ENCODE data around the gene DAP.
"Not testable (repeated sequence)": the region's sequence is repeated elsewhere in the genome, so short reads cannot be mapped to it uniquely, and the experiment has no call there.

The DAP gene

DNA sequence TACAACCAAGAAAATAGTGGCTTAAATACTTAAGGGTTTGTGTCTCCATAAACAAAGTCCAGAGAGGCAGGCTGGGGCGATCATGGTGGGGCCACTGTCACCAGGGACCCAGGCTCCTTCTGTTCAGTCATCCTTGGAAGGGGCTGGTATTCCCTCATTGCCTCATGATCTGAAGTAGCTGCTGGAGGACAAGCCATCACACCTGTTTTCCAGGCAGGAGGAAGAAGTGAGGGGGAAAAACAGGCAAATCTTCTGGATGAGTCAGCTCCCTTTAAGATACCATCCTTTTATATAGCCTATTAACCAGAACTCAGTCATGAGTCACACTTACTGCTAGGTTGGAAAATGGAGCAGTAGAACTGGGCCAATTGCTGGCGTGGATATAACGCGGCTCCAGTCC is 92.3 kb downstream of the DAP start:
- no peak for DNase-seq

DNA sequence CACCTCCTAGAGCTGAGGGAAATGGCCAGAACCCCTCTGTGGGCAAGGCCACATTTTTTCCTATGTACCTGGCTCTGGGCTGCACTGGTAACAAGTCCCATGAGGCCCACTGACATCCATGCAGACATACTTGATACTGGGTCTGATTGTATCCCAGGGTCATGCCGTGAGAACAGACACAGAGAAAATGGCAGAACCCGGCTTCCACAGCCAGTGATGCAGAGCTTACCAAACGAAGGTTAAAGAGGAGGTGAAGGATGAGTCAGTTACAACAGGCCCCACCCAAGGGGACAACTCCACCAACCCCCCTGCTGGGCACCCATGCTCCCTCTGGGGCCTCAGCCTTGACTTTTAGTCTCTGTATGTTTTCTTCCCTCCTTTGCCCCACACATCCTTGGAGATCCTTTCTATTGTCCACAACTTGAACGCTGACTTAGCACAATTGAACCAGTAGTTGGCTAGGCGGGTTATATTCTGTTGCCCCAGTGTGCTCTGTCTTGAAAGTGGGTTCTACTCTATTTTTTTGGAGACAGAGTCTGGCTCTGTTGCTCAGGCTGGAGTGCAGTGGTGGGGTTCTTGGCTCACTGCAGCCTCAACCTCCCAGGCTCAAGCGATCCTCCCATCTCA is 93.5 kb downstream of the DAP start:
- no peak for DNase-seq

DNA sequence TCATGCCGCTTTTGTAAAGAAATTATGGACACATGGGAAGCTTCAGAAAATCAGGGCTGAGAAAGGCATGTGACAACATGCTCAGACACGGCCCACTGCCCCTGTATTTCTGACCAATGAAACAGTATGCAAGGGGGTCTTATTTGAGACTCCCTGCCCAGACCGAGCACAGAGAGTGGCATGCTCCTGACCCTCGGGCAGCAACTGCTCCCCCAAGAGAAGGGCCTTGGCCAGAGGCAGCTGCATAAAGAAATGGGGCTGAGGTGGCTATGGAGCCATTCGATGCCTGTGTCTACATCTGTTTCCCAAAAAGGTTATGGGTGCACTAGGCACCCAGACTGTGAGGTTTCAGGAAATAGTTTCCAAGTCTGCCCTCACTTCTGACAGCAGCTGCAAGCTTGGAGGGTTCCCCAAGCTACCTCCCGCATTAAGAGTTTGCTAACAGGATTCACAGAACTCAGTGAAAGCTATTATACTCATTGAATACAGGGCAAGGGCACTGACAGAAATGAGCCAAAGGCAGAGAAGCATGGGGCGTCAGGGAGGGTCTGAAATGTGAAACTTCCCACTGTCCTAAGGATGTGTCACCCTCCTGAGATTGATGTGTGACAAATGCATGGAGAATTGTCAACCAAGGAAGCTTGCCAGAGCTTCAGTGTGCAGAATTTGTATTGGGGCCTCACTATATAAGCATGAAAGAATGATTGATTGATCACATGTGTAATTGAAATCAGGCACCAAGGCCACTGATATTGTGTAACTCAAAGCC is 94.3 kb downstream of the DAP start:
- DNase-seq: no peak

DNA sequence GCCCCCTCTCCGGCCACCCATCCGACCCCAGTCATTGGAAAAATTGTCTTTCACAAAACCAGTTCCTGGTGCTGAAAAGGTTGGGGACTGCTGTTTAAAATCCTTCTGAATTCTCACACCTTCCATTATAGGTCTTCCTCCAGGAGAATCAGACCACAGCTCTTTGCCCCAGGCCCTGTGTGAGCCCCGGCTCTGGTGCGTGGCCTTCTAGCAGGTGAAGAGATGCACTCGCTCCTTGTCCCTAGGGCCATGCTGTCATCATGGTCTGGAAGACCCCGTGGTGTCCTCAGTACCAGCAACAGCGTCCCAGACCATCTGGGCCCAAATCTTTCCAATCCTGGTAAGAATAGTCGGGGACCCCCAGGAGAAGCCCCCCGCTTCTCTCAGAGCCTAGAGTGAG is 95.2 kb downstream of the DAP start:
- DNase-seq: no peak

DNA sequence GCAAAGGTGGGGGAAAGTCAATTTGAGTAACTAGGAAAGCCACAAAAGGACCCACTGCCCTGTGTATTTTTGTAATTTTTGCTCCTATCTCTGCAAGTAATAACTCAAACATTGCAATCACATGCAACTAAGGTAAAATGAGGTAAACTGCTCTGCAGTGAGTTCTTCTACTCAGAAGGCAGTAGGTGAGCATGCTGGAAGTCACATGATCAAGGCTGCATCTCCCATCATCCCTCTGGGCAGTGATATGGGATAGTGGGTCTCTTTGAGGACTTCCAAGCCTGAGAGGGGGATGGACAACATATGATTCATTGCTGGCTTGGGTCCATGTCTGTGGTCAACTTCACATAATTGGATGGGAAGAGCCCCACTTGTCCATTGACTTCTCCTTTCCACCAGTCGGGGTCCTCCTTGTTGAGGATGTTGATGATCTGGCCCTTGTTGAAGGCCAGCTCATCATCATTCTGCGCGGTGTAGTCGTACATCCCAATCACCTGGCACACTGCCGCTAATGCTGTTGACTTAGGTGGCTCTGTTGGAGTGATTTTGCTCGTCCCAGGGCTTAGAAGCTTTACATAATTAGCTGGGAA is 96.8 kb downstream of the DAP start:
- DNase-seq: not testable (repeated sequence)

DNA sequence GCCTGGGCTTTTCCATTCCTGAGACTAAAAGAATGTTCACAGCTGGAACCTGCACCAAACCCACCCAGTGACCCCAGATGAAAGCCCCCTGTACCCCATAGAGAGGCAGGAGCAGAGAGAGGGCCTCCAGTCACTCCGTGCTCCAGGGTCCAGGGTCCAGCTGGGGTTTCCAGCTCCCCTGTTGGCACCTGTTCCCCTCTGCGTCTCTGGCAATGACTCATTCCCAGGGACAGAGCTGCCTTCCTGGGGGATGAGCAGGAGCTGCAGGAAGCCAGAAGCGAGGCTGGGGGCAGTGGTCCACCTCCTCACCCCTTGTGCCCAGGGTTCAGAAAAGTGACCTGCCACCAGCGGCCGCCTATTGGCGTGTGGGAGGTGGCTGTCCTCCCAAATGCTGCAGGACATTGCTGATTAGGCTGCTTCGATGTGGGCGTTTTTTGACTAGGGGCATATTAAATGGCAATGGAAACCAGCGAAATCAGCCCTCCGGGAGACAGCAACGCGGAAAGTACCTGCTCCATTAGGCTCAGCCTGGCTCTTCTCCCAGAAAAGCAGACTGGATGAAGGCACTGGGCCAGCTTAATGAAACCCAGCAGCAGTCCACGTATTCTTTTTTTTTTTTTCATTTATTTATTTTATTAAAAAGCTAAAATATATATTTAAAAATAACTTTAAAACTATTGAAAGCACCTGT is 97.4 kb downstream of the DAP start:
- DNase-seq: no peak

DNA sequence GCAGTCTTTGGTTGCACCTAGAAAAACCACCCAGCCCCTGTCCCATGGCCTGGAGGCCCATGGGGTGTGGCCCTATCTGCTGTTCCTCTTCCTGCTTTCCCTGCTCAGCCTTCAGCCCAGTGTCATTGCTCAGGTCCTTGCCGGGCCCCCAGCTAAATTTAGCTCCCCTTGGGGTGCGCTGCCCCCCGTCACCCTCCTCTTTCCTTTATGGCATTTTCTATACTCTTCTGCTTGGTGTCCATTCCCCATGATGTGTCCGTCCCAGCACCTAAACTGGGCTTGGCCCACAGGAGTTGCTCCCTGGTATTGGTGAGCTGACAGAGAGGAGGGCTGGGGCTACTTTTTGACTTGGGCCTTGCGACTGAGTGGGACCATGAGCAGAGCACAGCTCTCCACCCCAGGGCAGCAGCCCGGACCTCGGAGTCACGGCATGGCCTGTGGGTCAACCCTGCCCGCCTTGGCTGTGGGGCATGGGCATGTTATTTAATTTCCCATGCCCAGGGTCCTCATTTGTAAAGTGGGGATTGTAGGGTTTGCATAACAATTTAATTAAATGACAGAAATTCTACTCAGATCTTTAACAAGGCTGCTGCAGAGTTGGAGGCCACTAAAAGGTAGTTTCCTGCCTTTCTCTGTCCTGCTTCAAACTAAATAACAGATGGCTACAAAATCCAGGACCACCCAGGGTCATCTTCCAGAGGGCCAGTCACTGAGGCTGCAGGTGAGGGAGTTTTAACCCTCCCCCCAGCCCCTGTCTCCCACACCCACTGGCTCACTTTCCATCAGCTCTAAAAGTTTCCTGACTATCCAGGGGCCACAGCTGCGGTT is 98.2 kb downstream of the DAP start:
- DNase-seq: no peak

DNA sequence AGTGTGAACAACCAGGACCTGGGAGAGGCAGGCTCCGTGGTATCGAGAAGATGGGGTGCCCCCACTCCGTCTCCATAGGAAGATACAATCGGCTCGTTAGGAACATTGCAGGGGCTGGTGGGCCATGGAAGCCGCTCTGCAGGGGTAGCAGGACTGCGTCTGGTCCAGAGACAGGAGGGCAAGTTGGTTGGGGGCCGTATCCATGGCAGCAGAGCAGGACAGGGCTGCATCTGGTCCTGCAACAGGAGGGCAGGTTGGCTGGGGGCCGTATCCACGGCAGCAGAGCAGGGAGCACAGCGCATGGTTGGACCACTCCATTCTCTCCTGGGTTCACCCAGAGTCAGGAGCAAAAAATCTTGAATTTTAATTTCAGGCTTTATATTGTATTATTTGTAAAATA is 99.0 kb downstream of the DAP start:
- no peak for DNase-seq

DNA sequence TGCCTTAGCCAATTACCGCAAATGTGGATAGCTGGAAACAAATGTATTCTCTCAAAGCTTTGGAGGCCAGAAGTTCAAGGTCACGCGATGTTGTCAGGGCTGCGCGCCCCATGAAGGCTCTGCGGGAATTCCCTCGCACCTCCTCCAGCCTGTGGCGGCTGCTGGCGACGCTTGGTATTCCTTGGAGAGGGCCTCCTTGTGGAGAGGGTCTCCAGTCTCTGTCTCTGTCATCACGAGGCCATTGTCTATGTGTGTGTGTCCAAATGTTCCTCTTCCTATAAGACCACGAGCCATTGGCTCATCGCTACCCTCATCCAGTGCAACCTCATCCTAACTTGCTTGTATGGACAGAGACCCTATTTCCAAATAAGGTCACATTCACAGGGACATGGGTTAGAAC is 99.6 kb downstream of the DAP start:
- no peak for DNase-seq

DNA sequence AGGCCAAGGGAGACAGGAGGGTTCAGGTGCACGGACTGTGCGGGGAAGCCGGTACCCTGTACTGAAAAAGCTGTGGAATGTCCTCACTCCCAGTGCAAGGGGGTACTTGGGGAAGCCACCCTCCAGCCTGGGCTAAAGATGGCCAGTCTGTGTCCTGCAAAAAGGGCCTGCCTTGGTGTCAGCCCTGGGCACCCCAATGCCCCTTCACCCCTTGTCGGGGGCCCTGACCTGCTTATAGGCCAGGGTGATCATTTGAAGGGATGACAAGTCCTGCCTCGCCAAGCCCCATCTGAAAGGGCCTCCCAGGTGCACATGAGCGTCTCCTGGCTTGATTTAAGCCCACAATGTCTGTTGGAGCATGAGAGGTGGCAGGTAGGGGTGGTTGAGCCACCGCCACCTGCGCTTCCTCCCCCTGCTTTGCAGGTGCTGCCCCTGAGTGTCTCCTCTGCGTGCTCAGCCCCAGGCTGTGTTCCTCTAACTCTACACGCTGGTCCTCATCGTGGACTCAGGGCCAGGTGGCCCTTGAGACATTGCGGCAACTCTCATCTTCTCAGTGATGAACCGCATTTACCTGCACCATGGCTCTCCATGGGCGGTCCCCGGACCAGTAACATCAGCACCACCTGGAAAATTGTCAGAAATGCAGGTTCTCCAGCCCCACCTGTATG is 100.2 kb downstream of the DAP start:
- no peak for DNase-seq

DNA sequence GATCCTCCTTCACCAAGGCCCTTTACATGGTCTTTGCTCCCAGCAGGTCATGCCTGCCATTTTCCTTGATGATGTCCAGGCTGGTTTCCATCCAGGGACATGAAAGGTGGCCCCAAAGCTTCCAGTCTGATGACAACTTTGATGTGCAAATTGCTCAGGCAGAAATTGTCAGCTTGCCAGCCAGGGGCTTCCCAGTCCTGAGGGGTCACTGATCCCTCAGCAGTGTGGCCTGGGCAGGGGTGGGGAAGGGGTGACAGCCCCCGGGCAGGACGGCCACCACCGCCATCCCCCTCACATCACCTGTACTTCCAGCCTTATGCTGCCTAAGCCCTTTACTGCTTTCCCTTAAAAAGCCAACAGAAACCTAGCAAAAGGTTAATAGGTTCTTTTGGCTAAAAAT is 100.9 kb downstream of the DAP start:
- DNase-seq: no peak

DNA sequence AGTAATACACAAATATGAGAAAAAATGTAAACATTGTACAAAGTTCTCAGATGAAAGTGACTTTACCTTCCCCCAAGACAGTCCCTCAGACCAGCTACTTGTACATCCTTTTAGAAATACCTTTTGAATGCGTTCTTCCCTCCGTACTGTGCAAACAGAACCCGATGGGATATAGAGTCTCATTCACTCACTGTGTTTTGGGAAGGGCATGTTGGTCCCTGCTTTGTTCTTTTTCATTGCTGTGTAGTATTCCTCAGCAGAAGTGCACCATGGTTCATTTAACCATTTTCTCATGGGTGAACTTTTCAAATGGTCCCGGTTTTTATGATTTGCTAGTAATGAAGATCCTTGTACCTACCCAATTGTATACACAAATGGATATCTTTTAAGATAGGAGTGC is 102.8 kb downstream of the DAP start:
- DNase-seq: no peak

DNA sequence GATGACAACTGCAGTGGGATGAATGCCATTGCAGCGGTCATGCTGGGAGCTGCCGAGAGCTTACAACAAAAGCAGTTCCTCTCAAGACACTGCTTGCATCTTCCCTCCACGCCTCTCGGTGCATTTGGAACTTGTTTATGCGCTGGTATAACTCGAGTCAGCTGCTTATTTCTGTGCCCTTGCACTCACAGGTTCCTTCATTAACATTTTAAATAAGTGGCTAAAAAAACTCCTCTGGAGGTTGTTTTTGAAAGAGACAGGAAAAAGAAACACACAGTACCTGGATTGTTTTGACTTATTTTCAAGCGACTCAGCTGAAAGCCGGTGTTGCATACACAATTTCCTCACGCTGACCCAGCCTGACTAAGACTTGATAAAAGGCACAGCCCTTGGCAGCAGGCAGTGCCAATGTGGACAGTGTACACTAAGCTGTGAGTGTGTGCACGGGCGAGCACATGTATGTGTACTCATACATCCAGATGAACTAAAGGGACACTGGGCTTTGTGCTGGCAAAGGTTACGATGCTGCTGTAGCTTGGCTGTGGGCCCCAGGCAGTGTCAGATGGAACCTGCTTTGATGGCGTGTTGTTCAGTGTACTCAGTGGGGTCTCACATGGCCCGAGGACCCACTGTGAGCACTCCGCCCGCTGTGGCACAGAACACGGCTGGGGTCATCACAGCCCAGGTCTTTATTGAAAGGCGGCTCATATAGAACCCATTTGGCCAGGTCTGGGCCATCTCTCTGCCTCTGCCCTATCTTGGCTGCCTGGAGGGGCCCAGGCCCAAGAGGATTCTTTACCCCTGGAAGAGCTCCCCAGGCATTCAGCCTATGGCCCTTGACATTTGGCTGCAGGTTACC is 104.8 kb downstream of the DAP start:
- no peak for DNase-seq

DNA sequence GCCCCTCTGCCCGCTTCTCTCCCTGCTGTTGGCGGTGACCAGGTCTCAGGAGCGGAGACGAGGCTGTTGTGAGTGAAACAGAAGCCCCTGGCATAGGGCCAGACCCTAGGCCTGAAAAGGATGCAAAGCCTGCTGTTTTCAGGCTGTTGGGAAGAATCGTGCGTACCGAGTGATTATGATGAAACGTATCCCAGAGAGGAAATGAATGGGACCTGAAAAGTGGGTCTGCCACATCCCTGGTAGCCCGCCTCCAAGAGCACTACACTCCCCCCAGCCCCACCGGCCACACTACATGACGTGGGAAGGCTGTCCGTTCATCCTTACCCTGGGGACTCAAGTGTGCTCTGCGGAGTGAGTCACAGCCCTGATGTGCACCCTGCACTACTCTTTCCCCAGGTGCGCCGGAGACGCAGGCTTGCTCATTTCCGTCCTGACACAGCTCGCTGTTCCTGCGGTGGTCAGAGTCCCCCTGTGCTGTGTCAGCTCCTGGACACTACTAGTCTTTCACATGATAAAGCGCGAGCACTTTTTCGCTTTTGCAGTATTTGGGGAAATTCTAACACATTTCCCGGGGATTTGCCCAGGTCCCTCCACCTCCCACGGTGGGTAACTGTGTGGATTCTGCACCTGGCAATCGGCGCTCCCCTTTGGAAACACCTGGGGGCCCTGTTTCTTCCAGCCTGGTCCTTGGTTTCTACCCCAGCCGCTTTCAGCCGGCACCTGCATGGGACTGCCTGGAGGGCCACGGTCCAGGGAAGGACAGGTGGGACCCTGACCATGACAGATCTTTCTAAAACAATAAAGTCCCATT is 105.7 kb downstream of the DAP start:
- DNase-seq: no peak

DNA sequence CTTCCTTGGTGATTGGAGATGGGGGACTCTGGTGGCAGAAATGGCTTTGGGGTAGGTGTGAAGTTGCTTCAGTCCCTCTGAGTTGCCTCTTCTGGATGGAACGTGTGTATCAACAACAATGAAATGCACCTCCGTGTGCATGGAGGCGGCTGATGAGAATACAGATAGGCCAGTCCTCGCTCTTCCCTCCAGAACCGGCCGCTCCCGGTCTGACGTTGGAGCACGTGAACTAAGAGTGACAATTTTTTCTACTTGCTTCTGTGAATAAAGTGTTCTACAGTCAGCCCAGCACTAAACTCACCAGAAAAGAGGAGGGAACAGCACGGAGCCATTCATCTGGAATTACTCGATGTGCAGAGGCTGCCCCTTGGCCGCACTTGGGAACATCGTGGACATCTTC is 106.5 kb downstream of the DAP start:
- DNase-seq: no peak

DNA sequence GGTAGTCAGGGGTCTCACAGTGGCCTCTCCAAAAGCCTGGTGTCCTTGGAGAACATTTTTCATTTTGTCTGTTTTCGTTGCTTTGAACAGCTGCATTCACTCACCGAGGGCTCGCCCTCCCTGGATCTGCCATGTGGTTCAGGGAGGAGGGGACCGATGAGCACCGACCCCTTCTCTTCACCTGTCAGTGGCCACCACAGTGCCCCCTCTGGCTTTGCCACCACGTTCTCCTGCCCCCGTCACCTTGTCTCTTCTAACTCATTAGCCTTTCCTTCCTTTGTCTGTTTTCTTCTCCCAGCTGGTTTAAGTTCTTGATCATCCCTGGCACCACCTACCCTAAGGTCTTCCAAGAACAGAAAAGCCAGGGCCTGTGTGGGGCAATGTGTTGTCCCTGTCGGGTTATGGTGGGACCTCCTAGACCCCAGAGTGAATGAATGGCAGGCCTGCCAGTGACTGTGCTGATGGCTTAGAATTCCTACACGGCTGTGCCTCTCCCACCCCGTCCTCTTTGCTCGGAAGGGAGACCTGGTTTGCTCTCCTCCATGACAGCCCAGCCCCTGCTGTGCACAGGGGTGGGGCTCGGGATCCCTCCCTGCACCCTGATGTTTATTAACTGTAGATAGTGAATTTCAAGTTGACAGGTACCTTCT is 107.2 kb downstream of the DAP start:
- no peak for DNase-seq

DNA sequence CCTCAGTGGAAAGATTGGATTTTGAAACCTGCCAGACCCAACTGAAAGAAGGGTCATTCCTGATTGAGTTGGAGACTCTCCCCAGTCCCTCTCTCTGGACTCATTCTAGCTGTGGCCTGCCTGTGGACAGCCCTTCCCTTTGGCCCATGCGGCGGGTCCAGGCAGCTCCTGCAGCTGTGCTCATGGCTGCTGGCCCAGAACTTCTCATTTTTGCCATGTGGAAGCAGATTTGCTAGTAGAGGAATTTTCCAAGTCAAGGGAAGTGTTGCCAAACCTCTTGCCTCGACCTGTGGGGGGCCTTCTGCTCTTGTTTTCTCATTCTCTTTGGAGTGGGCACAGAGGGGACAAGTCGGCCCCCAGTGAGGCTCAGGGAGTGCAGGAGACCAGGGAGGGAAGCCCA is 108.0 kb downstream of the DAP start:
- no peak for DNase-seq

DNA sequence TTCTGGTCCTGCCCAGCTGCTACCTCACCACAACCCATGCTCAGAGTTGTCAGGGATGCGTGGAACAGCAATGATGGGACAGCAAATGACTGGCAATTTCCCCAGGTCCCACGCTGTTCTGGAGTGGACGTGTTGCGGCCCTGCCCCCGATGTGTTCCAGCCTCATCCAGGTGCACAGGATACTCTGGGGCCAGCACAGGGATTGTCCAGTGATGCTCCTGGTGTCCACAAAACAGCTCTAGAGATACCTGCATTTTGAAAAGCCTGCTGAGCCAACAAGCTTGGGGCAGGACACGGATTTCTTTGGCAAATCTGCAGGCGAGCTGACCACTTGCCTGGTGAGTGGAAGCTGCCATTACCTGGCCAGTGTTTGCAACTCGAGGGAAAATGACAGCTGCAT is 108.4 kb downstream of the DAP start:
- DNase-seq: no peak

DNA sequence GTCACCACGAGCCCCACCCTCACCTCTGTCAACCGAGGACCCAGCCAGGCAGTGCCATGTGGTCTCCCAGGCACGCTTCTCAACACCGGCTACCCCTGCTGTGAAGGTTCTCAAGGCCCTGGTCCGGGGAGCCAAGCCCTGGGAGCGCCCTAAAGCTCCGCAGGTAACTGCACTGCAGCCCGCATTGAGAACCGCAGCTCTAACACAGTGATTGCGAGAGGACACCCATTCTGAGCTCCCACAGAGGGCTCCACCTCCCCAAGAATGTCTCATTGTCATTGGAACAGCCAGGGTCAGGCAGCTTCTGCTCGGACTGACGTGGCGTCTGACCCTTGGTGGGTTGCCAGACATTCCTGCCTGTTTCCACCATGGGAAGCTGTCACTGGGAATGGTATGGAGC is 108.9 kb downstream of the DAP start:
- DNase-seq: no peak
